ENCODE measurements around the gene SF1. TPM values are rescaled to one million over a fixed set of nuclear protein-coding genes. Genes with fewer than 3 reads are reported as not detected.

SF1 gene
- total RNA-seq, 1 donor from 2014 or later: 278 TPM

DNA sequence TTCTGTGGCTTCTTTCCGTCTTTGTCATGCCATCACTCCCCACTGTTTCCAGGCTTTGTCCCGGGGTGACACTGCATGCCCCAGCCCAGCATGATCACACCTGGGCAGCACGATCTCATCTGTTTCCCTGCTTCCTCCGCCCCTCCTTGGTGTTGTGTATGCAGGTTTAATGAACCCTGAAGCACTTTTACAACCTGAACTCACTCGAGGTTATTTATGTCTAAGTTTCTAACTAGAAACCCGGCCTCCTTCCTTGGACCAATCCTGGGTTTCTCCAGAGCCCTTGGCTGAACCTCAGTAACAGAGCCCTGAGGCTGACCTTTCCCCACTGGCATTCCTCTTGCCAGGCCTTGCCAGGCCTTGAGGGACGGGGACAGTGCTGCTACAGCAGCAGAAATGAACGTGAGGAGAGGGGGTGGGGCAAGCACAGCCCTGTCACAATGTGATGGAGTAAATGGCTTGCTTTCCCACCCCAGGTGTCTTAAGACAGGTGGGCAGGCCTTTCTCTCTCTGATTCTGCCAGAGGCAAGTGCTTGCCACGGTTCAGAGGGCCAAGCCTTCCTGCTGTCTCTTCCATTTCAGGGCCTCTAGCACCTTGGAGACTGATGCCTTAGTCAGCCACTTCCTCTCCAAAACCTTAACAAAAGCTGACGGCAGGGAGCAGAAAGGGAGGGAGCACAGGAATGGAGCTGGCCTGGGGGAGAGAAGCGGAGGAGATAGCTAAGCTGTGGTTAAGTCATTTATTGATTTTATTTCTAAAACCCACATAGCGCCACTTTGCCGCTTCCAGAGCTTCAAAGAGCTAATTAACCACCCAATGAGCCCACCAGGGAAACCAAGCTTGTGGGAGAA is 15.4 kb downstream of the SF1 start:
- Histone ChIP-seq H3K36me3 (peaks cover under 1 to 60% of the 10 kb centered on the region in 2 donors), H3K9me3 (no peaks in the 10 kb centered on the region), H3K4me3 (no peak overlapping the region), H3K27ac (peak overlapping the region; percentile 60), H3K4me1 (peaks cover 55% of the 10 kb centered on the region), H3K27me3 (no peaks in the 10 kb centered on the region)
- intact Hi-C loops (cut with DNase I): no loop called here
- no peak for DNase-seq (ENCODE audit: extremely low spot score in 2 of 2)
- TF ChIP-seq POLR2A (IDR thresholded peaks at IDR 0.05) (no peak), CTCF (IDR thresholded peaks at IDR 0.05) (no peak), POLR2AphosphoS5 (IDR thresholded peaks at IDR 0.05; ENCODE audit: insufficient read depth in 1 of 2, low read depth in 1 of 2) (no peak)

GRCh38 chr11:64762277-64762673 is 16.1 kb downstream of the SF1 start:
- Histone ChIP-seq H3K9me3 (no peaks in the 10 kb centered on the region), H3K4me1 (peaks cover 55% of the 10 kb centered on the region), H3K27ac (no peak overlapping the region), H3K36me3 (peaks cover 0 to 54% of the 10 kb centered on the region in 2 donors), H3K4me3 (no peak overlapping the region), H3K27me3 (no peaks in the 10 kb centered on the region)
- no peak for TF ChIP-seq POLR2AphosphoS5 (IDR thresholded peaks at IDR 0.05; ENCODE audit: insufficient read depth in 1 of 2, low read depth in 1 of 2)
- TF ChIP-seq POLR2A (IDR thresholded peaks at IDR 0.05): no peak
- TF ChIP-seq CTCF (IDR thresholded peaks at IDR 0.05): no peak
- no peak for DNase-seq (ENCODE audit: extremely low spot score in 2 of 2)
- intact Hi-C loops (cut with DNase I): no loop called here

DNA sequence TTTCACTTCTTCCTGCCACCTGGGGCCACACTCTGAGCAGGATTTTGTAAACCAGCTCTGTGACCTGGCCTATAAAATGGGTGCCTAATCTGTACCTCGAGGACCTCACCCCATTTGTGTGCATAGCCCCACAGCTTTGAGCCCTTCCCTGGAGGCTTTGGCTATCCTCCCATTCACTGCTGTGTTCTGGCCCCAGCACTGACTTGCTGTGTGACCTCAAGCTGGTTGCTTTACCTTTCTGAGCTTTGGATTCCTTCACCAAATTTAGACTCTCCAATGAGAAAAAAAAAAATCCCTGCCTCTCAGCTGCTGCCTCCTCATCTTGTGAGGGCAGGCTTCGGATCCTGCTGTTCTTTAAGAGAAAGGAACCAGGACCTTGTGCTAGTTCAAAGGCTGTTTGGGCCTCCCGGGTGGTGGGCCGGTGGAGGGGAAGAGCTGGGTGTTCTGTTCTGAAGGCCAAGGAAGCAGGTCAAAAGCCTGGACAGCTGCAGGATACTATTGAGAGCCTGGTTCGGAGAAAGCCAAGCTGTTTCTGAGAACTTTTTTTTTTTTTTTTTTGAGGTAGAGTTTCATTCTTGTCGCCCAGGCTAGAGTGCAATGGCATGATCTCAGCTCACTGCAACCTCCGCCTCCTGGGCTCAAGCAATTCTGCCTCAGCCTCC is 17.5 kb downstream of the SF1 start:
- no peak for DNase-seq (ENCODE audit: extremely low spot score in 2 of 2)
- H3K9me3 ChIP-seq: no peaks in the 10 kb centered on the region
- no peaks in the 10 kb centered on the region for H3K27me3 ChIP-seq
- TF ChIP-seq POLR2AphosphoS5 (IDR thresholded peaks at IDR 0.05; ENCODE audit: insufficient read depth in 1 of 2, low read depth in 1 of 2): no peak
- TF ChIP-seq CTCF (IDR thresholded peaks at IDR 0.05): no peak
- no peak for TF ChIP-seq POLR2A (IDR thresholded peaks at IDR 0.05)
- H3K27ac ChIP-seq: peak overlapping the region; percentile 58
- H3K36me3 ChIP-seq: peaks cover 0 to 40% of the 10 kb centered on the region in 2 donors
- peaks cover 55% of the 10 kb centered on the region for H3K4me1 ChIP-seq
- intact Hi-C loops (cut with DNase I): no loop called here
- H3K4me3 ChIP-seq: no peak overlapping the region

- Histone ChIP-seq H3K4me3 (peak within 1 kb of the TSS; percentile 19 to 36), H3K9me3 (no peaks in the 10 kb centered on the region), H3K27me3 (no peaks in the 10 kb centered on the region), H3K4me1 (peaks cover 52% of the 10 kb centered on the region), H3K27ac (peak within 1 kb of the TSS; percentile 58), H3K36me3 (peaks cover 0 to 31% of the 10 kb centered on the region in 2 donors)
- intact Hi-C loops (cut with DNase I): no loop called here
- DNase-seq (ENCODE audit: extremely low spot score in 2 of 2): no peak
- TF ChIP-seq POLR2A (IDR thresholded peaks at IDR 0.05): no peak
- peak; percentile 16 to 57 for TF ChIP-seq POLR2AphosphoS5 (IDR thresholded peaks at IDR 0.05; ENCODE audit: insufficient read depth in 1 of 2, low read depth in 1 of 2)
Observed at GRCh38 chr11:64759722-64760719, 18.3 kb downstream of the SF1 start, which contains the start of gene PYGM. Gene PYGM, minus strand, starts transcription at chr11:64759974. Its CDS starts 76 bp downstream, at chr11:64759898.

All from vagina (tissue), 2 donors.